ENCODE data around the gene HMG20A. TPM values are rescaled to one million over a fixed set of nuclear protein-coding genes. Genes with fewer than 3 reads are reported as not detected.
"Not testable (repeated sequence)": the region's sequence is repeated elsewhere in the genome, so short reads cannot be mapped to it uniquely, and the experiment has no call there.

The HMG20A gene
- total RNA-seq, 2 donors from 2014 or later, result 15.9 to 51.4 TPM

DNA sequence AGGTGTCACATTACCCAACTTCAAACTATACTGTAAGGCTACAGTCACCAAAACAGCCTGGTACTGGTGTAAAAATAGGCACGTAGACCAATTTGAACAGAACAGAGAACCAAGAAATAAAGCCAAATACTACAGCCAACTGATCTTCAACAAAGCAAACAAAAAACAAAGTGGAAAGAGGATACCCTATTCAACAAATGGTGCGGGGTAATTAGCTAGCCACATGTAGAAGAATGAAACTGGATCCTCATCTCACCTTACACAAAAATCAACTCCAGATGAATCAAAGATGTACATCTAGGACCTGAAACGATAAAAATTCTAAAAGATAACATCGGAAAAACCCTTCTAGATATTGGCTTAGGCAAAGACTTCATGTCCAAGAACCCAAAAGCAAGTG, 13.8 kb upstream of the HMG20A start:
- Histone ChIP-seq H3K4me1 (replicated peaks) (no peaks in the 10 kb centered on the region), H3K9me3 (no peaks in the 10 kb centered on the region), H3K27me3 (replicated peaks; ENCODE audit: insufficient read depth) (no peaks in the 10 kb centered on the region), H3K27ac (no peak overlapping the region), H3K36me3 (no peaks in the 10 kb centered on the region), H3K4me3 (no peak overlapping the region)
- no peak for DNase-seq (ENCODE audit: low spot score)
- TF ChIP-seq POLR2A (IDR thresholded peaks at IDR 0.05) (no peak), POLR2AphosphoS5 (IDR thresholded peaks at IDR 0.05) (no peak)
- TF ChIP-seq, protein P1, sequence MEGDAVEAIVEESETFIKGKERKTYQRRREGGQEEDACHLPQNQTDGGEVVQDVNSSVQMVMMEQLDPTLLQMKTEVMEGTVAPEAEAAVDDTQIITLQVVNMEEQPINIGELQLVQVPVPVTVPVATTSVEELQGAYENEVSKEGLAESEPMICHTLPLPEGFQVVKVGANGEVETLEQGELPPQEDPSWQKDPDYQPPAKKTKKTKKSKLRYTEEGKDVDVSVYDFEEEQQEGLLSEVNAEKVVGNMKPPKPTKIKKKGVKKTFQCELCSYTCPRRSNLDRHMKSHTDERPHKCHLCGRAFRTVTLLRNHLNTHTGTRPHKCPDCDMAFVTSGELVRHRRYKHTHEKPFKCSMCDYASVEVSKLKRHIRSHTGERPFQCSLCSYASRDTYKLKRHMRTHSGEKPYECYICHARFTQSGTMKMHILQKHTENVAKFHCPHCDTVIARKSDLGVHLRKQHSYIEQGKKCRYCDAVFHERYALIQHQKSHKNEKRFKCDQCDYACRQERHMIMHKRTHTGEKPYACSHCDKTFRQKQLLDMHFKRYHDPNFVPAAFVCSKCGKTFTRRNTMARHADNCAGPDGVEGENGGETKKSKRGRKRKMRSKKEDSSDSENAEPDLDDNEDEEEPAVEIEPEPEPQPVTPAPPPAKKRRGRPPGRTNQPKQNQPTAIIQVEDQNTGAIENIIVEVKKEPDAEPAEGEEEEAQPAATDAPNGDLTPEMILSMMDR (IDR thresholded peaks at IDR 0.05), result no peak
- intact Hi-C loops (cut with DNase I), result no loop called here
- 90% methylated on average over 4 of the region's 4 CpGs for WGBS

DNA sequence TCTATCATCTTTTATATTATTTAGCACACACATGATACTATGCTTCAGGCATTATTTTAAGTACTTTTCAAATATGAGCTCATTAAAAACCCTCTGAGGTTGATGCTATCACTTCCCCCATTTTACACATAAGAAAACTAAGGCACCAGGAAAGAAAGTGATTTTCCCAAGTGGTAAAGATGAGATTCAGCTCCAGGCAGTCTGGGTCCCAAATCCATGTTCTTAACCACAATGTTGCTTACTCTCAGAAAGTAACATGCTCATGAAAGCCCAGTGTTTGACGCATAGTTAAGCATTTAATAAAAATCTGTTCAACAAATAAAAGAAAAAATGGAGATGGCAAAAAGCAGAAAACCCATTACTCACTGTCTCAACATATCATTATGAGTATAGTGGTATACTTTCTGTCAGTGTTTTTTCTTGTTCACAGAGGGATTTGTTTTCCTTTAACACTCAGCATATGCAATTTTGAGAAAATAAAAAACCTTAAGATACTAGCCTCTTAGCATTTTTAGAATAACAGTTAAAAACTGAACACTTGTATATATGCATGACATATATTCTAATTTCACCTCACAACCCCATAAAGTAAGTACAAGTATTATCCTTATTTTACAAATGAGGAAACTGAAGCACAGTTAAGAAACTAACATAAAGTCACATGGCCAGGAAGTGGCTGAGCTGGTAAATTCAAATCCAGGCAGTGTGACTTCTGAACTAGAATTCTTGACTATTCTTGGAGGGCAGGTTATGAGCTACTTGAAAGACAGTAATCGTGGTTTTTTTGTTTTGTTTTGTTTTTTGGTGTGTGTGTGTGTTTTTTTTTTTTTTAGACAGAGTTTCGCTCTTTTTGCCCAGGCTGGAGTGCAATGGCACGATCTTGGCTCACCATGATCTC, 11.2 kb upstream of the HMG20A start:
- 73% methylated on average over 4 of the region's 4 CpGs for WGBS
- intact Hi-C loops (cut with DNase I), result loop anchor here (10.0 kb wide), 1 partner anchor 295 kb away; no protein-coding TSS in a partner anchor

DNA sequence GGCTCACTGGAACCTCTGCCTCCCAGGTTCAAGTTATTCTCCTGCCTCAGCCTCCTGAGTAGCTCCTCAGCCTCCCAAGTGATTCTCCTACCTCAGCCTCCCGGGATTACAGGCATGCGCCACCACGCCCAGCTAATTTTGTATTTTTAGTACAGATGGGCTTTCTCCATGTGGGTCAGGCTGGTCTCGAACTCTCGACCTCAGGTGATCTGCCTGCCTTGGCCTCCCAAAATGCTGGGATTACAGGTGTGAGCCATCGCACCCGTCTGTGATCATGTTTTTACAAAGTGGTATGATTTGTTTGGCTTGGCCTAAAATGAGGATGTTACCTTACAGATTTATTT, 10.6 kb upstream of the HMG20A start:
- not testable (repeated sequence) for H3K27ac ChIP-seq; H3K4me1 ChIP-seq (replicated peaks); H3K9me3 ChIP-seq; H3K4me3 ChIP-seq; DNase-seq (ENCODE audit: low spot score); H3K27me3 ChIP-seq (replicated peaks; ENCODE audit: insufficient read depth); H3K36me3 ChIP-seq
- intact Hi-C loops (cut with DNase I), result loop anchor here (10.0 kb wide), 1 partner anchor 295 kb away; no protein-coding TSS in a partner anchor
- 93% methylated on average over 7 of the region's 7 CpGs for WGBS

More for the DNA sequence above, 11.2 kb upstream of the HMG20A start:
- no peaks in the 10 kb centered on the region for H3K27me3 ChIP-seq (replicated peaks; ENCODE audit: insufficient read depth)
- H3K4me3 ChIP-seq, result no peak overlapping the region
- TF ChIP-seq POLR2A (IDR thresholded peaks at IDR 0.05), result no peak
- TF ChIP-seq, protein P1 (IDR thresholded peaks at IDR 0.05), result no peak
- no peak for TF ChIP-seq POLR2AphosphoS5 (IDR thresholded peaks at IDR 0.05)
- H3K36me3 ChIP-seq, result no peaks in the 10 kb centered on the region
- DNase-seq (ENCODE audit: low spot score), result no peak
- no peaks in the 10 kb centered on the region for H3K9me3 ChIP-seq
- H3K4me1 ChIP-seq (replicated peaks), result no peaks in the 10 kb centered on the region
- H3K27ac ChIP-seq, result no peak overlapping the region

DNA sequence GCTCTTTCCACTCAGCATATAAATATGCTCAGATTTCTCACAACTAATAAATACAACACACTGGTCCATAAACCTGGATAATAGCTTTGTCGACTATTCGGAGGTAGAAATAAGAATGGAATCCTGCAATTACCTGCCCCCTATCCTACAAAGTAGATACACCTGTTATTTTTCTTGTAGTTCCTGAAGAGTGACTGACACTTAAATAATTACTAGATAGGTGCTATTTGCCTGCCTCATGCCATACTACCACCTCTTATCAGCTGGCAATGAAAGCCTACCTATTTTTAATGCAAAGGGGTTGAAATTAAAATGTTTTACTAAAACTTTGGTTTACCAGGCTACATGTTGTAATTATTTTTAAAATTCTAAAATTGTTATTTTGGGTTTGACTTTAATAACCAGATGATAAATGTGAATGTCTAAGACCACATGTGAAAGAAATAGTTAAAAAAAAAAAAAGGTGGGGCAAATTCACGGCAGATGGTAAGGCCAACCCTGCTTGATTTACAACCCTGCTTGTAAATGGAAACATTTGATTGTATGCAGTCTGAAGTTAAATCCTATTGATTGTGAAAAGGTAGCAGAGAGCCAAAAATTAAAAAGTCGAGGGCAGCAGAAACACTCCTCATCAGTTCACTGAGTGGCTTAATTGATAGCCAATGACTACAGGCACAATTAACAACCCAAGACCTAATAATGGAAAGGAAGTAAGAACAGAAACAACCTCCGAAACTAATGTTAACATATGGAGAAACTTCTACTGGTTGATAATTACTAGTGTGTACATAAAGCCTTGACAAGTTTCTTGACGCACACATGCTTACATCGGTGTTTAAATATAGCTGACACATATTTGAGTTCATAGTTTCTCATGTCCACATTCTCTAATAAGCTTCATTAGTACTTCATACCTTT, 9.7 kb upstream of the HMG20A start:
- no peaks in the 10 kb centered on the region for H3K9me3 ChIP-seq
- 70% methylated on average over 7 of the region's 7 CpGs for WGBS
- no peak overlapping the region for H3K4me3 ChIP-seq
- H3K27ac ChIP-seq, result no peak overlapping the region
- no peaks in the 10 kb centered on the region for H3K27me3 ChIP-seq (replicated peaks; ENCODE audit: insufficient read depth)
- no peaks in the 10 kb centered on the region for H3K4me1 ChIP-seq (replicated peaks)
- no peak for DNase-seq (ENCODE audit: low spot score)
- intact Hi-C loops (cut with DNase I), result loop anchor here (10.0 kb wide), 1 partner anchor 296 kb away; no protein-coding TSS in a partner anchor
- no peaks in the 10 kb centered on the region for H3K36me3 ChIP-seq
- TF ChIP-seq POLR2AphosphoS5 (IDR thresholded peaks at IDR 0.05), result no peak
- no peak for TF ChIP-seq POLR2A (IDR thresholded peaks at IDR 0.05)
- TF ChIP-seq, protein P1 (IDR thresholded peaks at IDR 0.05), result no peak

DNA sequence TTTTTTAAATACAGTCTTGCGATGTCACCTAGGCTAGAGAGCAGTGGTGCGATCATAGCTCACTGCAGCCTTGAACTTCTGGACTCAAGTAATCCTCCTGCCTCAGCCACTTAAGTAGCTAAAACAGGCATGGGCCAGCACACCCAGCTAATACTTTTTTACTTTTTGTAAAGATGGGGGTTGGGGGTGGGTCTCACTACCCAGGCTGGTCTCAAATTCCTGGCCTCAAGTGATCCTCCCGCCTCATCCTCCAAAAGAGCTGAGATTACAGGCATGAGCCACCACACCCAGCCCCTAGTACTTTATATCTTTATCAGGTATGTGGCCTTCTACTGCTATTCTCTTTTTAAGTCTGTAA, 9.1 kb upstream of the HMG20A start:
- Histone ChIP-seq H3K4me1 (replicated peaks) (no peaks in the 10 kb centered on the region), H3K36me3 (no peaks in the 10 kb centered on the region), H3K9me3 (no peaks in the 10 kb centered on the region), H3K4me3 (no peak overlapping the region), H3K27ac (no peak overlapping the region), H3K27me3 (replicated peaks; ENCODE audit: insufficient read depth) (no peaks in the 10 kb centered on the region)
- no peak for TF ChIP-seq POLR2AphosphoS5 (IDR thresholded peaks at IDR 0.05)
- TF ChIP-seq, protein P1 (IDR thresholded peaks at IDR 0.05), result no peak
- TF ChIP-seq POLR2A (IDR thresholded peaks at IDR 0.05), result no peak
- 92% methylated on average over 3 of the region's 3 CpGs for WGBS
- intact Hi-C loops (cut with DNase I), result loop anchor here (10.0 kb wide), 1 partner anchor 297 kb away; no protein-coding TSS in a partner anchor
- no peak for DNase-seq (ENCODE audit: low spot score)

Measured in prostate gland (tissue), 2 donors.